ENCODE measurements around the gene SNAI3. TPM values are rescaled to one million over a fixed set of nuclear protein-coding genes. Genes with fewer than 3 reads are reported as not detected.

The SNAI3 gene
- total RNA-seq, 4 donors from 2014 or later, result 0.33 to 1.3 (median 1.3) TPM

DNA sequence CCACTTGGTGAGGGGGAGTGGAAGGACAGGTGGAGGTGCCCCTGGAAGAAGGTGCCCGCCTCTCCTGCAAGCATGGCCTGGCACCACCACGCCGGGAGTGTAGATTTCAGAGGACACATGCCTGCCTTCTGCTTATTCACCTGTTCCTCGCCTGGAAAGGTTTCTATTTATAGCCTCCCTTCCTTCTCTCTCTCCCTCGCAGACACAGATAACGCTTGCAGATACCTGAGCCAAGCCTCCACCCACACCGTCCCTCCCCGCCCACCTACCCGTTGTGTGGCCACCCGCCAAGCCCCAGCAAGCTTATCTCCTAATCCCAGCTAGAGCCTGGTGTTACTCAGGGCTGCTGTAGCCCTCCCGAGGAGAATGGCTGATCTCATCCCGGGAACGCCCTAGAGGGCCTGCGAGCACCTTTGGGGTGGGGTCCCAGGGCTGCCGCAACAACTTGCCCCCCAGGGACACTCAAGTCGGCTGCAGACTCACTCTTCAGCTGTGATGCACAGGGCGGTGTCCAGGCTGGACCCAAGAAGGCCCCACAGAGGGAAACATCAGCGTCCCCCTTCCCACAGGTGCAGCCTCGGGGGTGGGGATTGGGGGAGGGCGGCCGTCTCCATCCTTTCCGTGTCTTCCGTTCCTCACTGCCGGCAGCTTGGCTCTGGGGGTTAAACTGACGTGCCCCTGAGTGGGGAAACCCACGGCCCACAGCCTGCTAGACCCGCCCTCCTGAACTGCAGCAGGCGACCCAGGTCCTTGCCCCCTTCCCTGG is 1.9 kb upstream of the SNAI3 start:
- 29% methylated on average over 22 to 27 of the region's 28 CpGs for WGBS, 2 donors
- intact Hi-C loops (cut with DNase I), result no loop called here
- Histone ChIP-seq H3K4me1 (peaks cover 0 to 30% of the 10 kb centered on the region in 2 donors), H3K27ac (no peak overlapping the region), H3K9me3 (no peaks in the 10 kb centered on the region), H3K36me3 (no peaks in the 10 kb centered on the region), H3K4me3 (replicated peaks in 1 of 3) (no peak overlapping the region), H3K27me3 (no peaks in the 10 kb centered on the region)
- TF ChIP-seq POLR2A (IDR thresholded peaks at IDR 0.05), result no peak
- TF ChIP-seq, protein P1, sequence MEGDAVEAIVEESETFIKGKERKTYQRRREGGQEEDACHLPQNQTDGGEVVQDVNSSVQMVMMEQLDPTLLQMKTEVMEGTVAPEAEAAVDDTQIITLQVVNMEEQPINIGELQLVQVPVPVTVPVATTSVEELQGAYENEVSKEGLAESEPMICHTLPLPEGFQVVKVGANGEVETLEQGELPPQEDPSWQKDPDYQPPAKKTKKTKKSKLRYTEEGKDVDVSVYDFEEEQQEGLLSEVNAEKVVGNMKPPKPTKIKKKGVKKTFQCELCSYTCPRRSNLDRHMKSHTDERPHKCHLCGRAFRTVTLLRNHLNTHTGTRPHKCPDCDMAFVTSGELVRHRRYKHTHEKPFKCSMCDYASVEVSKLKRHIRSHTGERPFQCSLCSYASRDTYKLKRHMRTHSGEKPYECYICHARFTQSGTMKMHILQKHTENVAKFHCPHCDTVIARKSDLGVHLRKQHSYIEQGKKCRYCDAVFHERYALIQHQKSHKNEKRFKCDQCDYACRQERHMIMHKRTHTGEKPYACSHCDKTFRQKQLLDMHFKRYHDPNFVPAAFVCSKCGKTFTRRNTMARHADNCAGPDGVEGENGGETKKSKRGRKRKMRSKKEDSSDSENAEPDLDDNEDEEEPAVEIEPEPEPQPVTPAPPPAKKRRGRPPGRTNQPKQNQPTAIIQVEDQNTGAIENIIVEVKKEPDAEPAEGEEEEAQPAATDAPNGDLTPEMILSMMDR (IDR thresholded peaks at IDR 0.05), result no peak
- DNase-seq, result peak; percentile 49 to 68

DNA sequence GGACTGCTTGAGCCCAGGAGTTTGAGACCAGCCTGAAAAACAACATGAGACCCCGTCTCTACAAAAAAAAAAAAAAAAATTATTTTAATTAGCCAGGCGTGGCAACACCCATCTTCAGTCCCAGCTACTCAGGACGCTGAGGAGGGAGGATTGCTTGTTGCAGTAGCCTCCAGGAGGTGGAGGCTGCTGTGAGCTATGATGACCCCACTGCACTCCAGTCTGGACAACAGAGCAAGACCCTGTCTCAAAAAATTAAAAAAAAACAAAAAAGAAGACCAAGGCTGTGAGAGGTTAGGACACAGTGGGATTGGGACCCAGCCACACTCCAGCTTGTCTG is 1.3 kb upstream of the SNAI3 start:
- no peak for TF ChIP-seq POLR2A (IDR thresholded peaks at IDR 0.05)
- TF ChIP-seq, protein P1 (IDR thresholded peaks at IDR 0.05), result no peak
- Histone ChIP-seq H3K9me3 (no peaks in the 10 kb centered on the region), H3K4me1 (peaks cover 0 to 30% of the 10 kb centered on the region in 2 donors), H3K27me3 (no peaks in the 10 kb centered on the region), H3K4me3 (replicated peaks in 1 of 3) (no peak overlapping the region), H3K27ac (no peak overlapping the region), H3K36me3 (no peaks in the 10 kb centered on the region)
- 58 to 75% methylated on average over 3 of the region's 3 CpGs for WGBS, 2 donors
- intact Hi-C loops (cut with DNase I), result no loop called here
- no peak for DNase-seq

DNA sequence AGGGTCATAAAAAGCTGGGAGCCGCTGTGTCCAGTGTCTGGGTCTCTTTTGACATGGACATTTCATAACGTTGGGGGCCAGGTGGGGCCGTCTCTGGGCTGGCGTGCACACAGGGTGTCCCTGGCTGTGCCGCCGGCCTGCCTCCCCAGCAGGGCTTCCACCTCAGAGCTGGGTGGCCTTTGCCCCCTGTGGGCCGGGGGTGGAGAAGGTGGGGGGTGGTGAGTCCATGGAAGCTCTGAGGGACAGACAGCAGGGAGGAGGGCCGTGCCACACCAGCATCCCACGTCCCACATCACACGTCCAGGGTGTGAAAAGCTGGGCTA is 908 bp upstream of the SNAI3 start:
- no peak overlapping the region for H3K4me3 ChIP-seq (replicated peaks in 1 of 3)
- peaks cover 0 to 30% of the 10 kb centered on the region in 2 donors for H3K4me1 ChIP-seq
- 61 to 71% methylated on average over 3 to 9 of the region's 10 CpGs for WGBS, 2 donors
- no peaks in the 10 kb centered on the region for H3K9me3 ChIP-seq
- TF ChIP-seq, protein P1 (IDR thresholded peaks at IDR 0.05), result no peak
- TF ChIP-seq POLR2A (IDR thresholded peaks at IDR 0.05), result no peak
- H3K27ac ChIP-seq, result no peak overlapping the region
- no peak for DNase-seq
- intact Hi-C loops (cut with DNase I), result no loop called here
- H3K27me3 ChIP-seq, result no peaks in the 10 kb centered on the region
- H3K36me3 ChIP-seq, result no peaks in the 10 kb centered on the region

DNA sequence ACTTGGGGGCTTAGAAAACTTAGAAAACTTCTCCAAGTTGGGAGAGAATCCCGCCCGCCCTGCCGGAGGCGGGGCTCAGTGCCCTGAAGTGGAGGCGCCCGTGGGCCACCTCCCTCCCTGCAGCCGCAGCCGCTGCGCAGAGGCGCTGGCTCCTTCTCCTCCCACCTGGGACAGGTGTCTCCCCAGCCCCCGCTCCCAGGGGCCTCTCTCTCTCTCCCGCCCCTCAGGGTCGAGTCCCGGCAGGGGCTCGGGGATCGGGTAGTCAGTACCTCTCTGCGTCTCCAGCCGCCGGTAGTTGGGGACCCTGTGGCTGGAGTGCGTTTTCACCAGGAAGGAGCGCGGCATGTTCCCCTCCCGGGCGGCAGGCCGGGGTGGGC is 257 bp downstream of the SNAI3 start:
- DNase-seq, result peak; percentile 61 to 74
- H3K36me3 ChIP-seq, result no peaks in the 10 kb centered on the region
- H3K9me3 ChIP-seq, result no peaks in the 10 kb centered on the region
- intact Hi-C loops (cut with DNase I), result no loop called here
- H3K4me1 ChIP-seq, result peaks cover 0 to 30% of the 10 kb centered on the region in 2 donors
- H3K4me3 ChIP-seq (replicated peaks in 1 of 3), result peak overlapping the region; percentile 27 to 76 (median 48)
- 0% methylated on average over 11 of the region's 25 CpGs; no CpG with 5 or more reads in 1 of the 2 donors for WGBS, 2 donors
- H3K27me3 ChIP-seq, result no peaks in the 10 kb centered on the region
- no peak for TF ChIP-seq POLR2A (IDR thresholded peaks at IDR 0.05)
- TF ChIP-seq, protein P1 (IDR thresholded peaks at IDR 0.05), result no peak
- no peak overlapping the region for H3K27ac ChIP-seq

DNA sequence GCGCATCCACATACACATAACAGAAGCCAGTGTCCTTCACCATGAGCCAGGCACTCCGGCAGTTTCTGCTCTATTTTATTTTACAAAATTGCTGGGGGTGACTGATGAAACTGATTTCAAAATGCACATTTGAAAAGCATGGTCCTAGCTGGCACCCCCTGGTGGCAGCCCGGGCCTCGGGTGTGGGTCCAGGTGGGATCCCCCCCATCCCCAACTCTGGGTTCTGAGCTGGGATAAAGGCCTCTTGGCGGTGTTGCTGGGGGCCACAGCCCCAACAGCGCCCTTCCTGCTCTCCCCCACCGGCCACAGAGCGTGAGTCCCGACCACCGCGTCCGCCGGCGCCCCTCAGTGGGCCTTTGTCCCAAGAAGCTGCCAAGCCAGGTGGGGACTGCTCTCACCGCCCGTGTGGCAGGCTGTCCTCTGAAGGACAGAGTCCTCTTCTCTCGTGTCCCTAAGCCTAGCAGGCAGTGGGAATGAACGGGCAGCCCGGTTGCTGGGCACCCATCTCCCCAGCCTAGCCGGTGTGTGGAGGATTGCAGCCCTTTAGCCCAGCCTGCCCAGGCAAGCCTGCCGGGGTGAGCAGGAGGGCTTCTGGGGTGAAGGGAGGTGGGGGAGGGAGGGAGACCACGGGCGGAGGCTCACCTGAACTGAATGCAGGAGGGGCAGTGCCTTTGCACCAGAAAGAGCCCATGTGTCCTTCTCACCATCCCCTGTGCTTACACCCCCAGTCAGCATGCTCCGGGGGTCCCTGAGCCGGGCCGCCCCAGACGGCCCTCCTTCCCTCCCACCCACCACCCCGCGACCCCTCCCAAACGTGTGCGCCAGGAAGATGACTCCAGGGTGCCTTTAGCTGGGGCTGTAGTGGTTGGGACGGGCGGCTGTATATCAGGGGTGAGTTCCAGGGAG is 898 bp downstream of the SNAI3 start:
- WGBS, 2 donors, result 8 to 11% methylated on average over 19 to 20 of the region's 33 CpGs
- Histone ChIP-seq H3K9me3 (no peaks in the 10 kb centered on the region), H3K36me3 (no peaks in the 10 kb centered on the region), H3K27ac (no peak overlapping the region), H3K4me1 (peaks cover 0 to 30% of the 10 kb centered on the region in 2 donors), H3K4me3 (replicated peaks in 1 of 3) (peak overlapping the region in 2 of 3 donors; percentile 27 to 48), H3K27me3 (no peaks in the 10 kb centered on the region)
- intact Hi-C loops (cut with DNase I), result no loop called here
- TF ChIP-seq, protein P1 (IDR thresholded peaks at IDR 0.05), result peak in 4 of 6 experiments; percentile 8 to 42 (median 25)
- TF ChIP-seq POLR2A (IDR thresholded peaks at IDR 0.05), result no peak
- DNase-seq, result peak; percentile 31 to 33

All from thyroid gland (tissue), 4 donors.